Fibroblast of villous mesenchyme (primary cell): ENCODE data around the gene TMC2. TPM values are rescaled to one million over a fixed set of nuclear protein-coding genes. Genes with fewer than 3 reads are reported as not detected.

Source experiments
- DNase-seq: peaks from one replicate; pipeline ENCODE4 v3.0.0-alpha.2; 2010; ENCODE audit warnings: low read depth
- H3K4me3 ChIP-seq: 2 replicates; pipeline ENCODE4 v1.5.1; 2011; ENCODE audit warnings: low read depth, mild to moderate bottlenecking, low read length
- CTCF ChIP-seq: IDR thresholded peaks from 2 replicates; pipeline ENCODE4 v1.5.1; 2012; ENCODE audit warnings: low read depth, mild to moderate bottlenecking, low read length; ENCODE audit not compliant: insufficient read depth
- total RNA-seq: library from RNA; depleted of rRNA; stranded (reverse); fragments of >200 nt; gene quantifications from 2 replicates; pipeline ENCODE4 v1.2.3, GENCODE V29; 2012

Gene TMC2
- total RNA-seq, 1 donor: not detected

- DNase-seq: no peak
- H3K4me3 ChIP-seq: no peak overlapping the region
- no peak for TF ChIP-seq CTCF
These were observed 22.9 kb downstream of the TMC2 start for GRCh38 chr20:2559279-2559626.

- no peak for DNase-seq
- H3K4me3 ChIP-seq: no peak overlapping the region
- TF ChIP-seq CTCF: no peak
These were observed 23.3 kb downstream of the TMC2 start for GRCh38 chr20:2559651-2560050.

- H3K4me3 ChIP-seq: no peak overlapping the region
- no peak for TF ChIP-seq CTCF
- no peak for DNase-seq
These were observed 26.7 kb downstream of the TMC2 start for GRCh38 chr20:2563116-2563515.

- TF ChIP-seq CTCF: no peak
- DNase-seq: no peak
- H3K4me3 ChIP-seq: no peak overlapping the region
These were observed 28.0 kb downstream of the TMC2 start for GRCh38 chr20:2564406-2564805.

GRCh38 chr20:2575682-2576081, 39.3 kb downstream of the TMC2 start:
- no peak for DNase-seq
- H3K4me3 ChIP-seq: no peak overlapping the region
- no peak for TF ChIP-seq CTCF

GRCh38 chr20:2576317-2576727, 39.9 kb downstream of the TMC2 start:
- TF ChIP-seq CTCF: no peak
- DNase-seq: no peak
- no peak overlapping the region for H3K4me3 ChIP-seq

- no peak for DNase-seq
- H3K4me3 ChIP-seq: no peak overlapping the region
- TF ChIP-seq CTCF: no peak
These were observed 42.3 kb downstream of the TMC2 start for GRCh38 chr20:2578475-2579192.
